ENCODE measurements around the gene ATP6V1C2. TPM values are rescaled to one million over a fixed set of nuclear protein-coding genes. Genes with fewer than 3 reads are reported as not detected.

Gene ATP6V1C2
- total and polyA plus RNA-seq, 9 of the 15 experiments (the other 6 are each of a cell fraction or from before 2014, with no cell fraction given) = 0.01 to 0.31 (median 0.10) TPM; not detected in 4

- H3K4me1 ChIP-seq (replicated peaks in 1 of 2; ENCODE audit: control insufficient read depth in 2 of 2, insufficient read depth in 2 of 2, low read length in 2 of 2) = no peaks in the 10 kb centered on the region
- intact Hi-C loops (cut with micrococcal nuclease) = no loop called here
- no peak overlapping the region for H3K27ac ChIP-seq (ENCODE audit: extremely low read depth, low read depth, low read length)
- no peaks in the 10 kb centered on the region for H3K27me3 ChIP-seq (ENCODE audit: control insufficient read depth in 2 of 2, insufficient read depth in 2 of 2, low read length in 2 of 2)
- FAIRE-seq = no peak
- H3K9me1 ChIP-seq (ENCODE audit: control insufficient read depth, insufficient read depth, low read length) = no peaks in the 10 kb centered on the region
- H3K79me2 ChIP-seq (ENCODE audit: control insufficient read depth, insufficient read depth, low read length) = no peaks in the 10 kb centered on the region; the same call in 2 of the 3 replicates
- CTCF ChIA-PET (ENCODE audit: low intra/inter-chr PET ratio) = no interaction called here
- DNase-seq (ENCODE audit: extremely low read depth in 1 of 4, low spot score in 3 of 4) = no peak
- no peak overlapping the region for H3K4me2 ChIP-seq (ENCODE audit: insufficient read depth, low read length)
- in situ Hi-C loops (cut with MboI) = no loop called here
- POLR2A ChIA-PET = interaction anchor here (0.9 kb wide), 1 partner anchor 25 kb away, joined by 3 read pairs; no protein-coding TSS in a partner anchor
- ATAC-seq = no peak
- TF ChIP-seq NUFIP1 (IDR thresholded peaks at IDR 0.05; ENCODE audit: partially characterized antibody) = no peak
- no peak for TF ChIP-seq TFAM (CRISPR knock-in tag; conservative IDR thresholded peaks at IDR 0.05)
- TF ChIP-seq BACH1 (tag; IDR thresholded peaks at IDR 0.05) = no peak
- no peak for TF ChIP-seq RCOR1 (IDR thresholded peaks at IDR 0.05; ENCODE audit: borderline replicate concordance in 1 of 2, low read depth in 2 of 2, low read length in 2 of 2)
- TF ChIP-seq CTBP1 (IDR thresholded peaks at IDR 0.05; ENCODE audit: borderline replicate concordance) = no peak
- TF ChIP-seq MYBL2 (IDR thresholded peaks at IDR 0.05; ENCODE audit: low read depth) = no peak
- no peak for TF ChIP-seq MYBL2 (CRISPR knock-in tag; IDR thresholded peaks at IDR 0.05; ENCODE audit: borderline replicate concordance)
- no peaks in the 10 kb centered on the region for H3K9me3 ChIP-seq (replicated peaks; ENCODE audit: control insufficient read depth, insufficient read depth, low read depth, low read length)
- 95% methylated on average over 4 of the region's 12 CpGs for WGBS (ENCODE audit: insufficient coverage, low coverage, missing lambda C conversion rate)
- peaks cover 97% of the 10 kb centered on the region for H3K36me3 ChIP-seq (ENCODE audit: control insufficient read depth, insufficient read depth, low read length)
- peaks cover 3% of the 10 kb centered on the region; the same call in 1 of the 2 replicates for H4K20me1 ChIP-seq (replicated peaks; ENCODE audit: control insufficient read depth, insufficient read depth, low read length)
- no TSS peak for BruUV-seq (replicated peaks)
- H3K4me3 ChIP-seq = no peak overlapping the region
- H2AFZ ChIP-seq (ENCODE audit: low read depth, low read length) = no peak overlapping the region
- H3K9ac ChIP-seq (ENCODE audit: insufficient read depth in 1 of 2, low read depth in 2 of 2, low read length in 2 of 2) = no peak overlapping the region
Observed at GRCh38 chr2:10786240-10786982, 65.0 kb downstream of the ATP6V1C2 start.

Measured in K562 (cell line).